Calu3 (cell line): ENCODE measurements around the gene ATP2B3. TPM values are rescaled to one million over a fixed set of nuclear protein-coding genes. Genes with fewer than 3 reads are reported as not detected.

Source experiments
- BruUV-seq: library from RNA; stranded (reverse); fragments of 400-500 nt; replicated peaks from 2 replicates; lab custom pipeline; 2021; lab: Mats Ljungman, UMichigan
- CTCF ChIA-PET: fragments of 300-600 bp; sonication (Branson Sonifier 250); formaldehyde crosslinking; loops from one replicate; lab custom pipeline; 2022; ENCODE audit warnings: antibody characterized with exemption; lab: Charles Lee
- DNase-seq: peaks from one replicate; pipeline ENCODE4 v3.0.0; 2022
- H3K27ac Mint-ChIP-seq: one replicate; pipeline ENCODE4 v1.8.0; 2022; ENCODE audit warnings: mixed read lengths; ENCODE audit not compliant: unreplicated experiment
- H3K27me3 Mint-ChIP-seq: one replicate; pipeline ENCODE4 v1.8.0; 2022; ENCODE audit warnings: mixed read lengths; ENCODE audit not compliant: unreplicated experiment
- H3K36me3 Mint-ChIP-seq: one replicate; pipeline ENCODE4 v1.8.0; 2022; ENCODE audit warnings: mild to moderate bottlenecking, moderate library complexity, mixed read lengths; ENCODE audit not compliant: insufficient read depth, unreplicated experiment
- H3K4me1 Mint-ChIP-seq: one replicate; pipeline ENCODE4 v1.8.0; 2022; ENCODE audit warnings: mild to moderate bottlenecking, low read depth, mixed read lengths; ENCODE audit not compliant: unreplicated experiment
- H3K4me3 Mint-ChIP-seq: one replicate; pipeline ENCODE4 v1.8.0; 2022; ENCODE audit warnings: mild to moderate bottlenecking, low read depth, moderate library complexity, mixed read lengths; ENCODE audit not compliant: unreplicated experiment
- H3K9me3 Mint-ChIP-seq: one replicate; pipeline ENCODE4 v1.8.0; 2022; ENCODE audit warnings: low read depth, mixed read lengths; ENCODE audit not compliant: unreplicated experiment
- intact Hi-C: fragments of 100-400 bp; cut with micrococcal nuclease; formaldehyde crosslinking; loops from one replicate; pipeline ENCODE4 v1.10.0; 2022; ENCODE audit not compliant: unreplicated experiment
- total RNA-seq: library from RNA; stranded (reverse); gene quantifications from 2 replicates; pipeline ENCODE4 v1.2.3, GENCODE V29; 2022
- TF ChIP-seq, protein P1 (sequence below): fragments of 200-600 bp; IDR thresholded peaks from one replicate; pipeline ENCODE4 v1.8.0; 2022; ENCODE audit warnings: antibody characterized with exemption; ENCODE audit not compliant: unreplicated experiment

ATP2B3 gene
- total RNA-seq, 1 experiment from 2014 or later: not detected

DNA sequence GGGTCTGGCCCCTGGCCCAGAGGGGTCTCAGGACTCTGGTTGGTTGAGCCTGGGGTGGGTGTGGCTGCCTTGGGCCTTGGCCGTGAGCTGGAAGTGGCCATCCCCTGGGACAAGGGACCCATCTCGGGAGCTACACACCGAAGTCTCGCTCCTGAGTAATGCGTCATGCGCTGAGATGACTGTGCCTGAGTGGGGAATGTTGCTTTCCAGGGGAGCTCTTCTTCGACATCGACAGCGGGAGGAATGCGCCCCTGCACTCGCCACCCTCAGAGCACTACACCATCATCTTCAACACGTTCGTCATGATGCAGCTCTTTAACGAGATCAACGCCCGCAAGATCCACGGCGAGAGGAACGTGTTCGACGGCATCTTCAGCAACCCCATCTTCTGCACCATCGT is 43.0 kb downstream of the ATP2B3 start:
- CTCF ChIA-PET: no interaction called here
- Mint-ChIP-seq H3K27ac (no peak overlapping the region), H3K4me1 (no peaks in the 10 kb centered on the region), H3K9me3 (no peaks in the 10 kb centered on the region), H3K36me3 (no peaks in the 10 kb centered on the region), H3K4me3 (no peak overlapping the region), H3K27me3 (peaks cover 71% of the 10 kb centered on the region)
- no peak for DNase-seq
- intact Hi-C loops: no loop called here
- BruUV-seq: no TSS peak
- TF ChIP-seq, protein P1, sequence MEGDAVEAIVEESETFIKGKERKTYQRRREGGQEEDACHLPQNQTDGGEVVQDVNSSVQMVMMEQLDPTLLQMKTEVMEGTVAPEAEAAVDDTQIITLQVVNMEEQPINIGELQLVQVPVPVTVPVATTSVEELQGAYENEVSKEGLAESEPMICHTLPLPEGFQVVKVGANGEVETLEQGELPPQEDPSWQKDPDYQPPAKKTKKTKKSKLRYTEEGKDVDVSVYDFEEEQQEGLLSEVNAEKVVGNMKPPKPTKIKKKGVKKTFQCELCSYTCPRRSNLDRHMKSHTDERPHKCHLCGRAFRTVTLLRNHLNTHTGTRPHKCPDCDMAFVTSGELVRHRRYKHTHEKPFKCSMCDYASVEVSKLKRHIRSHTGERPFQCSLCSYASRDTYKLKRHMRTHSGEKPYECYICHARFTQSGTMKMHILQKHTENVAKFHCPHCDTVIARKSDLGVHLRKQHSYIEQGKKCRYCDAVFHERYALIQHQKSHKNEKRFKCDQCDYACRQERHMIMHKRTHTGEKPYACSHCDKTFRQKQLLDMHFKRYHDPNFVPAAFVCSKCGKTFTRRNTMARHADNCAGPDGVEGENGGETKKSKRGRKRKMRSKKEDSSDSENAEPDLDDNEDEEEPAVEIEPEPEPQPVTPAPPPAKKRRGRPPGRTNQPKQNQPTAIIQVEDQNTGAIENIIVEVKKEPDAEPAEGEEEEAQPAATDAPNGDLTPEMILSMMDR: no peak

DNA sequence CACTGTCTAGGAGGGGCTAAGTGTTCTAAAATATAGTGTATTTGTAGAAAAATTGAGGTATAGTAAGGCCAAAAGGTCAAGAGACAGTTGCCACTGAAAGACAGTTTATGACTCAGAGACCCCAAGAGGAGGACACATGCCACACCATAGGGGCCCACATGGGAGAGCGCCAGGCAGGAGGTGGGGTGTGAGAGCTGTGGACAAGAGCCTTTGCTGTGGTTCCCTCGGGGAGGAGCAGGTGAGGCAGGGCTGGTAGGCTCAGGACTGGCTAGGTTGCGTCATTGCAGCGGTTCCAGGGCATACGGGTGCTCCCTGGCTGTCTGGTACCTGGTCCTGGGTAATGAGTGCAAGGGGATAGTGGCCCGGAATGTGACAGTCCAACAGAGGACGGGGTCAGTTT is 43.9 kb downstream of the ATP2B3 start:
- CTCF ChIA-PET: no interaction called here
- no peak overlapping the region for H3K4me3 Mint-ChIP-seq

DNA sequence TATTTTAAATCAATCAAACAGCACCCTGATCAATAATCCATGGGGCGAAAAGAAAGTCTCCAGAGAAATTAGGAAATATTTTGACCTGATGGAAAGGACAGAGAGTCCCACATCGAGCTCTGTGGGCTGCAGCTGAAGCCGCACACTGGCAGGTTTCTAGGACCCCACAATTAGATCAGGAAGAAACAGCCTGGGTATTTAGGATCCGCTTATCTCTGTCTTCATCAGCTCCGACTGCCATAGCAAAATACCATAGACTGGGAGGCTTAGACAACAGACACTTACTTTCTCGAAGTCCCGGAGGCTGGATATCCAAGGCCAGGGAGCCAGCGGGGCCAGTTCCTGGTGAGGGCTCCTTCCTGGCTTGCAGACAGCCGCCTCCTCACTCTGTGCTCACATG is 45.1 kb downstream of the ATP2B3 start:
- CTCF ChIA-PET: no interaction called here
- Mint-ChIP-seq H3K36me3 (no peaks in the 10 kb centered on the region), H3K27me3 (peaks cover 69% of the 10 kb centered on the region), H3K4me1 (no peaks in the 10 kb centered on the region), H3K9me3 (no peaks in the 10 kb centered on the region), H3K27ac (no peak overlapping the region), H3K4me3 (no peak overlapping the region)
- DNase-seq: no peak
- TF ChIP-seq, protein P1: no peak
- intact Hi-C loops: no loop called here
- BruUV-seq: no TSS peak

More for the DNA sequence above, 43.9 kb downstream of the ATP2B3 start:
- DNase-seq: no peak
- TF ChIP-seq, protein P1: no peak
- intact Hi-C loops: no loop called here
- Mint-ChIP-seq H3K9me3 (no peaks in the 10 kb centered on the region), H3K27ac (no peak overlapping the region), H3K27me3 (peaks cover 70% of the 10 kb centered on the region), H3K4me1 (no peaks in the 10 kb centered on the region), H3K36me3 (no peaks in the 10 kb centered on the region)
- no TSS peak for BruUV-seq

DNA sequence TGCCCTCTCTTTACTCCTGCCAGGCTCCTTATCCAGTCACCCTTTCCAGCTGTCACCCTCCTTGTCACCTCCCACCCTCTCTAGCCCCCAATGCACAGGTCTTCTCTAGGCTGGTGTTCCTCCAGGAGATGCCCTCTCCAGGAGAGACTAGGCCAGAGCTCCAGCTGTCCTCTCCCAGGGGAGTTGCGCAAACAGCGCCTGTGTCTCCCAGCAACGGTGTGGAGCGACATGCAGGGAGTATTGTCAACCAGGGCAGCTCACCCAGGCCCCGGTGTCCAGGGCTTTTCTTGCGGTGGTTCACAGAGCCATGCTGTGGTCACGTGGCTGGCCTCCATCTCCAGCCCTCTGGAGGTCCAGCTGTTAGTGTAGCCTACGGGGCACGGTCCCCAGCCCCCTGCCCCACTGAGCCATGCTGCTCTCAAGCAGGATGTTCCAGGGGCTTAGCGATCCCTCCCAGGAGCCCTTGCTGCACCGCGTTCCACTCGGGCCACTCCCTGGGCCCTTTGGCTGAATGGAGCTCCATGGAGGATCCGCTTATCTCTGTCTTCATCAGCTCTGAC is 46.7 kb downstream of the ATP2B3 start:
- no peaks in the 10 kb centered on the region for H3K36me3 Mint-ChIP-seq
- no peaks in the 10 kb centered on the region for H3K4me1 Mint-ChIP-seq
- TF ChIP-seq, protein P1: no peak
- no TSS peak for BruUV-seq
- no peak overlapping the region for H3K27ac Mint-ChIP-seq
- DNase-seq: no peak
- H3K4me3 Mint-ChIP-seq: no peak overlapping the region
- CTCF ChIA-PET: interaction anchor here (1.6 kb wide), 1 partner anchor 9 kb away, joined by 4 read pairs; no protein-coding TSS in a partner anchor
- intact Hi-C loops: no loop called here
- H3K9me3 Mint-ChIP-seq: no peaks in the 10 kb centered on the region
- H3K27me3 Mint-ChIP-seq: peaks cover 61% of the 10 kb centered on the region
